HS-5 (cell line): ENCODE results near the gene NDOR1.

Source experiments
- DNase-seq: peaks from one replicate; pipeline ENCODE4 v3.0.0-alpha.2; 2012; ENCODE audit warnings: low read depth

NDOR1 gene

GRCh38 chr9:137262909-137263285 is 57.4 kb downstream of the NDOR1 start:
- DNase-seq = no peak

GRCh38 chr9:137263506-137263905 is 58.0 kb downstream of the NDOR1 start:
- DNase-seq = no peak

GRCh38 chr9:137264067-137264466 is 58.6 kb downstream of the NDOR1 start:
- DNase-seq = no peak

DNA sequence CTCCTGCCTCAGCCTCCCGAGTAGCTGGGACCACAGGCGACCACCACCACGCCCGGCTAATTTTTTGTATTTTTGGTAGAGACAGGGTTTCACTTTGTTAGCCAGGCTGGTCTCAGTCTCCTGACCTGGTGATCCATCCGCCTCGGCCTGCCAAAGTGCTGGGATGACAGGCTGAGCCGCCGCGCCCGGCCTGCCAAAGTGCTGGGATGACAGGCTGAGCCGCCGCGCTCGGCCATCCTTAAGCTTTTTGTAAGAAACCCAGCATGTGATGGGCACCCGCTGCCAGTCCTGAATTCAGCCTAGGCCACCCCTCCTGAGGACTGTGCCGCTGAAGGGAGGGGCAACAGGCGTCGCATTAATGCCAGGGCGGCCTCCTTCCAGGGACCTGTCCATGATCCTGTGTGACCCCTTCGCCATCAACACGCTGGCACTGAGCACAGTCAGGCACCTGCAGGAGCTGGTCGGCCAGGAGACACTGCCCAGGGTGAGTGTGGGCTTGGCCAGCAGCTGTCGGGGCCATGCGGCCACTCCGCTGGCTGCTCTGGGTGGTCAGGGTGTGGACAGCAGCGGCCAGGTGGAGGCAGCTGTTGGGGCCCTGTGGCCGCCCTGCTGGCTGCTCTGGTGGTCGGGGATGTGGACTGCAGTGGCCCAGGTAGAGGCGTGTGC is 60.1 kb downstream of the NDOR1 start:
- no peak for DNase-seq

- DNase-seq = no peak
These were observed 60.6 kb downstream of the NDOR1 start for GRCh38 chr9:137266162-137266527.
